GM10266 (cell line): Measurements from ENCODE around the gene PTGES.

Experiments used
- DNase-seq: peaks from one replicate; pipeline ENCODE4 v3.0.0; 2012; ENCODE audit errors: extremely low spot score
- TF ChIP-seq, protein P1 (sequence below): IDR thresholded peaks from 2 replicates; pipeline ENCODE4 v1.5.1; 2012; ENCODE audit warnings: mild to moderate bottlenecking, low read depth; ENCODE audit not compliant: control insufficient read depth, insufficient read depth; ENCODE audit errors: missing control alignments

The PTGES gene

DNA sequence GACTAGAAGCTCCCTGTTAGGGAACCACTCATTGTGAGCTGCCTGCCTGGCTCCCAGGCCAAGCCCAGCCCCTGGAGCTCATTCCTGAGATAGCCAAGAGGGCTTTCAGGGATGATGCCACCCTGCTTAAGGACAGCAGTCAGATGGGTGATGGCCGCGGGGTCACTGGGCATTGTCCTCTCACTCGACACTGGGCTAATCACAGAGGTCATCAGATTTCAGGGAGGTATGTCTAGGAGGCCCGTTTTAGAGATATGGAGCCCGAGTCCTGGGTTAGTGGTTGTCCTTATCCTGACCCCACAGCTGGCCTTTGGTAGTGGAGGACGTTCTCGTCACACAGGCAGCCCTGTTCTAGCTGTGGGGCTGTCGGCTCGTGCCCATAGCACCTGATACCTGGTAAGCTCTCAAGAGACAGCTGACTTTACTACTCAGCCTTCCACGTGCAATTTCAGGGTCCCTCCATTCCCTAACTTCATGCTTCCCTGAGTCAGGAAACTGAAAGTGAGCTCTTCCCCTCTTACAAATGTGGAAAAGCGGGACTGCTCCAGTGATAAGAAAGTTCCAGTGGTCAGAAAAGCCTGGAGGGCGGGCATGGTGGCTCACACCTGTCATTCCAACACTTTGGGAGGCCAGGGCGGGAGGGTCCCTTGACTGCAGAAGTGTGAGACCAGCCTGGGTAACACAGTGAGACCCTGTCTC is 7.1 kb upstream of the PTGES start:
- DNase-seq: no peak
- TF ChIP-seq, protein P1, sequence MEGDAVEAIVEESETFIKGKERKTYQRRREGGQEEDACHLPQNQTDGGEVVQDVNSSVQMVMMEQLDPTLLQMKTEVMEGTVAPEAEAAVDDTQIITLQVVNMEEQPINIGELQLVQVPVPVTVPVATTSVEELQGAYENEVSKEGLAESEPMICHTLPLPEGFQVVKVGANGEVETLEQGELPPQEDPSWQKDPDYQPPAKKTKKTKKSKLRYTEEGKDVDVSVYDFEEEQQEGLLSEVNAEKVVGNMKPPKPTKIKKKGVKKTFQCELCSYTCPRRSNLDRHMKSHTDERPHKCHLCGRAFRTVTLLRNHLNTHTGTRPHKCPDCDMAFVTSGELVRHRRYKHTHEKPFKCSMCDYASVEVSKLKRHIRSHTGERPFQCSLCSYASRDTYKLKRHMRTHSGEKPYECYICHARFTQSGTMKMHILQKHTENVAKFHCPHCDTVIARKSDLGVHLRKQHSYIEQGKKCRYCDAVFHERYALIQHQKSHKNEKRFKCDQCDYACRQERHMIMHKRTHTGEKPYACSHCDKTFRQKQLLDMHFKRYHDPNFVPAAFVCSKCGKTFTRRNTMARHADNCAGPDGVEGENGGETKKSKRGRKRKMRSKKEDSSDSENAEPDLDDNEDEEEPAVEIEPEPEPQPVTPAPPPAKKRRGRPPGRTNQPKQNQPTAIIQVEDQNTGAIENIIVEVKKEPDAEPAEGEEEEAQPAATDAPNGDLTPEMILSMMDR: no peak

DNA sequence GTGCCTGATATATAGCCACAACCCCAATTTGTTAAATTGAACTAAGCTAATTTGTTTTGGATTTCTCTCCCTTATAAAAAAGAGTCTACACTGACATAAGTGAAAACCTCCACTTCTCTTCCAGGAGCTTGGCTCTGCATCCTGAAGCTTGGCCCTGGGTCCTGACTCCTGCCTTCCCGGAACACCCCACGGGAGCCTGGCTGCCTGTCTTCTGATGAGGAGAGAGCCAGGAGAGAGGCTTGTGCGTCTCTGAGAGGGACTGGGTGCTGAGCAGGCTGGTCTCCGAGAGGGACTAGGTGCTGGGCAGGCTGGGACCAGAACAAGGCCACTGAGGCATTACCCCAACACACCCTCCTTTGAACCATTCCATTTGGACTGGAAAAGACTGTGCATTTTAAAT is 6.5 kb upstream of the PTGES start:
- no peak for DNase-seq
- TF ChIP-seq, protein P1: no peak

DNA sequence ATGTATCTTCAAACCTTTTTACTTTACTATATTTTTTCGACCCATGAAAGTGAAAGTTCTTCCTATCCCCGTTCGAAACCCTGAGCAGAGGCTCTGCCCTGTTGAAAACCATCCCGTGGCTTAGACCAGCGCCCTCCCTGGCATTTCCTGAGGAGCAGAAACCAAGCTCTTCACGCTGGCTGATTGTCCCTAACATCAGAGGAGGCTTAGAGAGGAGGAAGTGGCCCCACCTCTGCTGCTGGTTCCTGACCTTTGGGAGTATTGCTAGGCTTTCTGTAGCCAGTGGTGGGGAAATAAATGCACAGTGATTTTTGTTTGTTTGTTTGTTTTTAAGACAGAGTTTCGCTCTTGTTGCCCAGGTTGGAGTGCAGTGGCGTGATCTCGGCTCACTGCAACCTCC is 4.2 kb upstream of the PTGES start:
- TF ChIP-seq, protein P1: no peak
- DNase-seq: no peak

DNA sequence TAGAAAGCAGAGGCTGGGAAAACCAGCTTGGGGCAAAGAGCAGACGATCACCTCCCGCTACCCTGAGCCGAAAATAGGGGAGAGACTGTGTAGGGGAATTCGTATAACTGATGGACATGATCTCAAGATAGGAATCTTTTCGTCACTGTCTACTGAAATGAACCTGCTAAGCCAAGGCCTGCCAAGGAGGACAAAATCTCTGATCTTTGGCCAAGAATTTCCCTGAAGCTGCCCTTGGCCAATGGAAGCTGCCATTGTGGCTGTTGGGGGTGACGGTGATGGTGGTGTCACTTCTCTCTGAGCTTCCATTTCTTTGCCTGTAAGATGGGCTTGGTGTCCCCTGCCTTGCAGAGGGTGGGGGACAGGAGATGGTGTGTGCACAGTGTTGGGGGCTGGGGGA is 3.3 kb upstream of the PTGES start:
- no peak for DNase-seq
- TF ChIP-seq, protein P1: no peak

DNA sequence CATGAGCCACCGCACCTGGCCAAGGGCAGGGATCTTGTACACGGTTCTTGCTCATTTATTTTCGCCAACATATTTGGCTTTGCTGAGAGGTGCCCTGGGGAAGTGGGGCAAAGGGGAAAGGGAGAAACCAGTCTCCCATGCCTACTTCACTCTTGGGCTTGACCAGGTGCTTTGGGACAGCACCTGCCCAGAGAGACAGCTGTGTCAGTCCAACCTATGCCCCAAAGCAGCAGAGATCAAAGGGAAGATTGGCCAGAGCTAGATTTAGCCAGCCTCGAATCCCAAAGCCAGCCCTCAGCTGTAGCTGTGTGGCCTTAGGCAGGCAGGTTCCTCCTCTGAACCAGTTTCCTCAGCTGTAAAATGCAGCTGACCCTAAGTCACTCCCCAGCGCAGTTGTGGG is 2.3 kb upstream of the PTGES start:
- DNase-seq: no peak
- TF ChIP-seq, protein P1: no peak

DNA sequence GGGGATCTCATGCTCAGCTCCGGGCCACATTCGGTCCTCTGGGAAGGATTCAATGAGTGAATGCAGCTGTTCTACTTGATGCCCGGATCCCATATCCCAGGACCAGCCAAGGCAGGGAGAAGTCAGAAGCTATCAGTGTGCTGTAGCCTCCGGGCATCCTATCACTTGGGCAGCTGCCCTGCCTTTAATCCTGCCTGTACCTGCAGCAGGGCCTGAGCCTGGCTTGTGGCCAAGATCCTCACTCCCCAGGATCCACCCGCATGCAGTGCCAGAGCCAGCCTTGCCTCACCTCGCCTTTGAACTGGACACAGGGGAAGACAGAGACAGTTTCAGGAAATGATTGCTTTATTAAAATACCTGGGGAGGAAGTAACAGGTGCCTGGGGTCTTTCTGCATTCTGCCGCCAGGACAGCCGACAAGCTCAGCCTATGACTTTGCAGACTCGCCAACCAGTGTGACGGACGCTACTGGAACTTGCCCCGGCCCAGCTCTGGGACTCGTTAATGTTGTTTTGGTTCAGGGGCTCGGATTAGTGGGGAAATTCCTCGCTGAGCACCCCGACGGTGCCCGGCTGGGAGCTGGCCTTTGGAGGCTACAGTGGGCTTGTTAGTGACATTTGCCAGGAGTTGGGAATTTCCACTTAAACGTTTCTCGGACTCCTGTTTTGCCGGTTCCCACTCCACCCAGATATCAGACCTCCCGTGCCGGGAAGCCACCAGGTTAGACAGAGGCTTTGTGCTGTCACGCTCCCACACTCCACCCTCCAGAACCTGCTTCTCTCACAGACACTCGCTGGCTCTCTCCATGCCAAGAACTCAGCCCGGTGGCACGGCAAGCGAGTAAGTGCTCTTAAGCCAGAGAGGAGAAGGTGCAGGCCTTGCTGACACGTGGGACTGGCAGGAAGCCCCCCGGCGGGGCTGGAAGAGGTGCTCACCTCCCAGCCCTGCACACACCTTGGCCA is 721 bp downstream of the PTGES start:
- TF ChIP-seq, protein P1: no peak
- no peak for DNase-seq

DNA sequence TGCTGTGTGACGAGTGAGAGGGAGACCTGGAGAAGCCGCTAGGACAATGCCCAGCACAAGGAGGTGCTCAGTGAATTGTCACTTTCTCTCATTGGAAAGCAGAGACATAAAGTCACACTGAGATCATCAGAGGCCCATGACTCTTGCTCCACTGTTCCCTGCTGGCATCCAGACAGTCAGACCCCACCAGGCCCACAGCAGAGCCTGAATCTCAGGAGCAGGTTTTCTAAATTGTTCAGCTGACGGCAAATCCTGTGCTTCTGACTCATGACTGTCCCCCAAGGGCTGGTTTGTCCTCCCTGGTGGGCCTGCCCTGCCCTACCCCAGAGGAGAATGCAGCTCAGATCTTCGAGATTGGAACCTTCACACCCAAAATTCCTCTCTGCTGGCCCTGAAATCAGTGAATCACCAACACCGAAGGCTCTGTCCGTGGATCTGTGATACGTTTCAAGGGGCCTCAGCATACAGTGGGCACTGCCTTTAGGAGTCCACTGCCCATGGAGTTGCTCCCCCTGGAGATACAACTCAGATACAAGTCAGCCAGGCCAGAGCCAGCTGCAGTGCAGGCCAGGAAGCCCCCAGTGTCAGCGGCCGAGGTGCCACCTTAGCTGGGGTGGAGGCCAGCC is 2.7 kb downstream of the PTGES start:
- no peak for DNase-seq
- TF ChIP-seq, protein P1: no peak
